ENCODE data around the gene AP1S3. TPM values are rescaled to one million over a fixed set of nuclear protein-coding genes. Genes with fewer than 3 reads are reported as not detected.
"Not testable (repeated sequence)": the region's sequence is repeated elsewhere in the genome, so short reads cannot be mapped to it uniquely, and the experiment has no call there.

AP1S3 gene
- total RNA-seq, 2 donors from 2014 or later = 2.2 to 3.5 TPM

DNA sequence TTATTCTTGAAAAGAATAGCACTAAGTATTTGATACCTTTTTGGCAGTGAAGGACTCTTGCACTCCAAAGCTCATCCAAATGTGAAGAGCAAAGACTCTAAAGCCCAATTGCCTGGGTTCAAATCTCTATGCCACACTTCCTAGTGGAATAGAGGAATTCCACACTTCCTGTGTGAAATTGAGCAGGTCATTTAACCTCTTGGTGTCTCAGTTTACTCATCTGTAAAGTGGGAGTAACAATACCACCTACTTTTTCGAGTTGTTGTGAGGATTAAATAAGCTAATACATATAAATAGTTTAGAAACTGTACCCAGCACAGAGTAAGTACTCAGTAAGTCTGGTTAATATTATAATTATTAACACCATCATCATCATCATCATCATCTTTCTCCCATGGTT is 72.6 kb downstream of the AP1S3 start:
- Histone ChIP-seq H3K9me3 (no peaks in the 10 kb centered on the region), H3K4me1 (no peaks in the 10 kb centered on the region), H3K4me3 (no peak overlapping the region), H3K36me3 (no peaks in the 10 kb centered on the region), H3K27ac (no peak overlapping the region), H3K27me3 (no peaks in the 10 kb centered on the region)
- DNase-seq (ENCODE audit: low spot score) = no peak
- TF ChIP-seq, protein P1, sequence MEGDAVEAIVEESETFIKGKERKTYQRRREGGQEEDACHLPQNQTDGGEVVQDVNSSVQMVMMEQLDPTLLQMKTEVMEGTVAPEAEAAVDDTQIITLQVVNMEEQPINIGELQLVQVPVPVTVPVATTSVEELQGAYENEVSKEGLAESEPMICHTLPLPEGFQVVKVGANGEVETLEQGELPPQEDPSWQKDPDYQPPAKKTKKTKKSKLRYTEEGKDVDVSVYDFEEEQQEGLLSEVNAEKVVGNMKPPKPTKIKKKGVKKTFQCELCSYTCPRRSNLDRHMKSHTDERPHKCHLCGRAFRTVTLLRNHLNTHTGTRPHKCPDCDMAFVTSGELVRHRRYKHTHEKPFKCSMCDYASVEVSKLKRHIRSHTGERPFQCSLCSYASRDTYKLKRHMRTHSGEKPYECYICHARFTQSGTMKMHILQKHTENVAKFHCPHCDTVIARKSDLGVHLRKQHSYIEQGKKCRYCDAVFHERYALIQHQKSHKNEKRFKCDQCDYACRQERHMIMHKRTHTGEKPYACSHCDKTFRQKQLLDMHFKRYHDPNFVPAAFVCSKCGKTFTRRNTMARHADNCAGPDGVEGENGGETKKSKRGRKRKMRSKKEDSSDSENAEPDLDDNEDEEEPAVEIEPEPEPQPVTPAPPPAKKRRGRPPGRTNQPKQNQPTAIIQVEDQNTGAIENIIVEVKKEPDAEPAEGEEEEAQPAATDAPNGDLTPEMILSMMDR (IDR thresholded peaks at IDR 0.05) = no peak

- TF ChIP-seq, protein P1 (IDR thresholded peaks at IDR 0.05) = no peak
- H3K36me3 ChIP-seq = no peaks in the 10 kb centered on the region
- no peak for DNase-seq (ENCODE audit: low spot score)
- no peak overlapping the region for H3K27ac ChIP-seq
- H3K9me3 ChIP-seq = no peaks in the 10 kb centered on the region
- no peaks in the 10 kb centered on the region for H3K4me1 ChIP-seq
- H3K27me3 ChIP-seq = no peaks in the 10 kb centered on the region
- no peak overlapping the region for H3K4me3 ChIP-seq
Measured at GRCh38 chr2:223762853-223763252, 74.5 kb downstream of the AP1S3 start.

DNA sequence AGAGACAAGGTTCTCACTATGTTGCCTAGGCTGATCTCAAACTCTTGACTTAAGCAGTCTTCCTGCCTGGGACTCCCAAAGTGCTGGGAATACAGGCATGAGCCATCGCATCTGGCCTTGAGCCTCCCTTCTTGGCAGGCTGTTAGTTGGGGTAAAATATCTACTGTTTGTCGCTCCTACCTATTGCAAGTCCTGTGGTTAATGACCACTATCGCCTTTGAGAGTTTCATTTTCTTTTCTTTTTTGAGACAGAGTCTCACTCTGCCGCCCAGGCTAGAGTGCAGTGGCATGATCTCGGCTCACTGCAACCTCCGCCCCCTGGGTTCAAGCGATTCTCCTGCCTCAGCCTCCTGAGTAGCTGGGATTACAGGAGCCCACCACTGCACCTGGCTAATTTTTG is 75.6 kb downstream of the AP1S3 start:
- not testable (repeated sequence) for H3K27ac ChIP-seq; H3K27me3 ChIP-seq; H3K36me3 ChIP-seq; DNase-seq (ENCODE audit: low spot score); H3K4me1 ChIP-seq; H3K9me3 ChIP-seq; H3K4me3 ChIP-seq

DNA sequence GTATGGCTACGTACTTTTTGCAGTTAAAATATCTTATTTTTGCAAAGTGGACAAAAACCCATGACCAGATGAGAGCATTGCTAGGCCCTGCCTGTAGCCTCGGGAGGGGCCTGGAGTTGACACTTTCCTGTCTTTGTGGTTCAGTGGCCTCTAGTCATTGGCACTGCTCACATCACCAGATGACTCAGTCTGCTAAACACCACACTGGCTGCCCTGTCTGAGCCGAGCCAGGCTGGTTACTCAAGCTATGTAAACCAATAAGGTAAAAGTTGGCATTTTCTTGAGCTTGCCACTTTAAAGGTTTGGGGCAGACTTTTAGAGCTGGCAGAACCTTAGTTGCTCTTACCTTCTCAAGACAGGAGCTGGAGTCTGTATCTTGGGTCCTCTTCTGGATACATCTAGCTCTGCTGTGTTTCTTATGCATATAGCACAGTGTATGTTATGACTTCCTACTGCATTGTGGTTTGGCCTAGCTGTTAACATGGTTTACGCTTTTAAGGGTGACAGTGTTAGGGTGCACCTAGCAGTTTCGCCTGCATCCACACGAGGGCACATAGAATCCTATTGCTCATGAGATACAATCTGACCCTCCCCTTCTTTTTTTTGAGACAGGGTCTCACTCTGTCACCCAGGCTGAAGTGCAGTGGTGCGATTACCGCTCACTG is 76.4 kb downstream of the AP1S3 start:
- no peak overlapping the region for H3K27ac ChIP-seq
- no peak overlapping the region for H3K4me3 ChIP-seq
- TF ChIP-seq, protein P1 (IDR thresholded peaks at IDR 0.05) = no peak
- H3K9me3 ChIP-seq = no peaks in the 10 kb centered on the region
- H3K4me1 ChIP-seq = no peaks in the 10 kb centered on the region
- no peaks in the 10 kb centered on the region for H3K36me3 ChIP-seq
- DNase-seq (ENCODE audit: low spot score) = no peak
- H3K27me3 ChIP-seq = no peaks in the 10 kb centered on the region

DNA sequence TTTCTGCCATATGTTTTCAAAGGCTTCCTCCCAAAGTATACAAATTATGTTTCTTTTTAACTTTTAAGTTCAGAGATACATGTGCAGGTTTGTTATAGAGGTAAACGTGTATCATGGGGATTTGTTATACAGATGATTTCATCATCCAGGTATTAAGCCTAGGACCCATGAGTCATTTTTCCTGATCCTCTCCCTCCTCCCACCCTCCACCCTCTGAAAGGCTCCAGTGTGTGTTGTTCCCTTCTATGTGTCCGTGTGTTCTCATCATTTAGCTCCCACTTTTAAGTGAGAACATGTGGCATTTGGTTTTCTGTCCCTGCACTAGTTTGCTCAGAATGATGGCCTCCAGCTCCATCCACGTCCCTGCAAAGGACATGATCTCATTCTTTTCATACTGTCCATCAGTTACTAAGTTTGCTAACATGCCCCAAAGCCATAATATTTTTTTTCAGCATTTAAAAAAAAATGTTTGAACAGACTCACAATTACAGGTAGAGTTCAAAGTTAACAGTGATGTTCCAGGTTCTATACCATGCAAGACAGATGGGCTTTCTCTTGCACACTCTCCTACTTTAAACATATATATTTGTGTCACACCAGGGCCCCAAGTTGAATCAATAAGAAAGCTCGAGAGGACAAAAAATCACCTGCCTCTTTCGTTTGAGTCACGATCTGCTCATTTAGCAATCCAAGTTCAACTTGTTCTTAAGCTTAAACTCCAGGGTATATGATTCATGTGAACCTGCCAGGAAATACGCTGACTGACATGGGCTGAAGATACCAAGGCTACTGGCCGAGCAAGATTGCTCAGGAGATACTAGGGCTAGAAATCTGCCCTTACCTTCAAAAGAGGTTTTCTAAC is 77.6 kb downstream of the AP1S3 start:
- no peaks in the 10 kb centered on the region for H3K27me3 ChIP-seq
- DNase-seq (ENCODE audit: low spot score) = no peak
- TF ChIP-seq, protein P1 (IDR thresholded peaks at IDR 0.05) = no peak

DNA sequence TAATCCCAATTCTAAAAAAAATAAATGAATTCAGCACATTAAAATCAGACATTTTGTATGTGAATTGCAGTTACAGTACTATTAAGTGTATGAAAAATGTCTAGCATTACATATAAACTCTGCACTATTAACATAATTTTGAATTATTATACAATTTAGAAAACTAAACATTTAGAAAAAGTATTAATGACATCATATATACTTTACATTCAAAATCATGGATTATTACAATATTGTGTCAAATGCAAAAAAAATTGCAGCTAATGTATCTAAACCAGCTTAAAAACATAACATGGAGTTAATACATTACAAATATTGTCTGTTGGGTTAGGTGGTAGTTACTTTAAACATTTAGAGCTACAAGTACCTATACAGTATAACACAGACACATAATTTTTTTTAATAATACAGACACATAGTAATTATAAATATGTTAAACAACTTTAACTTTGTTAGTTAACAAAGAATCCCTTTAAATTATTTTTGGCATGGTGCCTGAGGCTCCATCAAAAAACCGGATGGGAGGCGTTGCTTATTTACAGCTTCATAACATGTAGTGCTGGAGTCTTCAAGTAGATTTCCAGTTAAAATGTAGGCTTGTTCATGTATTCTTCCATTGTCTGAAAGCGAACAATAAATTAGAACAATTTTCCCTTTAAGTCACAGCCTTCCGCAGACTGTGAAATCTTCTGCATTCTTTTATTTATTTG is 79.1 kb downstream of the AP1S3 start:
- no peak for DNase-seq (ENCODE audit: low spot score)
- TF ChIP-seq, protein P1 (IDR thresholded peaks at IDR 0.05) = no peak
- no peaks in the 10 kb centered on the region for H3K4me1 ChIP-seq
- no peak overlapping the region for H3K4me3 ChIP-seq
- no peaks in the 10 kb centered on the region for H3K36me3 ChIP-seq
- H3K9me3 ChIP-seq = no peaks in the 10 kb centered on the region
- no peak overlapping the region for H3K27ac ChIP-seq
- no peaks in the 10 kb centered on the region for H3K27me3 ChIP-seq

More for the DNA sequence above, 77.6 kb downstream of the AP1S3 start:
- Histone ChIP-seq H3K27ac (no peak overlapping the region), H3K4me1 (no peaks in the 10 kb centered on the region), H3K4me3 (no peak overlapping the region), H3K9me3 (no peaks in the 10 kb centered on the region), H3K36me3 (no peaks in the 10 kb centered on the region)
